GM06990 (cell line): ENCODE measurements around the gene WEE1.

ENCODE experiments used
- DNase-seq: peaks from one replicate; pipeline ENCODE4 v3.0.0-alpha.2; 2011; ENCODE audit not compliant: insufficient read length; ENCODE audit errors: extremely low read depth
- H3K27me3 ChIP-seq: replicated peaks from 2 replicates; pipeline ENCODE4 v1.6.0; 2011; ENCODE audit warnings: low read length; ENCODE audit not compliant: control insufficient read depth, insufficient read depth
- H3K36me3 ChIP-seq: 2 replicates; pipeline ENCODE4 v1.5.1; 2011; ENCODE audit warnings: low read length; ENCODE audit not compliant: control insufficient read depth, insufficient read depth
- H3K4me3 ChIP-seq: replicated peaks from 2 replicates; pipeline ENCODE4 v1.5.1; 2011; ENCODE audit warnings: low read depth, mild to moderate bottlenecking, control low read depth, low read length
- CTCF ChIP-seq: IDR thresholded peaks from 2 replicates; pipeline ENCODE4 v1.5.1; 2011; ENCODE audit warnings: low read length, control low read depth, mild to moderate bottlenecking, inconsistent platforms; ENCODE audit not compliant: insufficient read depth, poor library complexity, severe bottlenecking

The WEE1 gene

DNA sequence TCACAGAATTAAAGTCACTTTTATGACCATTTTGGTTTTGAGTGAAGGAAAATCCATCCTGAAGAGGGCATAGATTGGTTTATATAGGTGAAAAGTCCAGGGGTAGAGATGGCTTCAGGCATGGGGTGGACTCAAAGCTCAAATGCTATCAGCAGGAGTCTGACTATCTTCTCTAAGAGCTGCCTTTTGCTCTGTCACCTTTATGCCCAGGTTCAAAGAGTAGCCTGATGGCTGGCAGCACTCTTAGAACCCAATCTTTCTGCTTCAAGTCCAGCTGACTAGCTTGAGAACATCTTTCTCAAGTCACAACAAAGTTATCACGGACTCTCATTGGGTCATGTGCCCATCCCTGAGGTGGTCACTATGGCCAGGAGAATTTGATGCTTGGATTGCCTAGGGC, 63.2 kb downstream of the WEE1 start:
- no peak for TF ChIP-seq CTCF
- no peaks in the 10 kb centered on the region for H3K27me3 ChIP-seq
- DNase-seq = no peak
- H3K4me3 ChIP-seq = no peak overlapping the region
- H3K36me3 ChIP-seq = no peaks in the 10 kb centered on the region

- H3K27me3 ChIP-seq = no peaks in the 10 kb centered on the region
- no peak for DNase-seq
- H3K4me3 ChIP-seq = no peak overlapping the region
- no peak for TF ChIP-seq CTCF
- H3K36me3 ChIP-seq = no peaks in the 10 kb centered on the region
These were observed 65.6 kb downstream of the WEE1 start for GRCh38 chr11:9639099-9639498.
